MCF 10A (cell line): ENCODE measurements around the gene CACNA2D2. TPM values are rescaled to one million over a fixed set of nuclear protein-coding genes. Genes with fewer than 3 reads are reported as not detected.

ENCODE experiments used
- BruUV-seq: library from RNA; stranded (reverse); fragments of 400-500 nt; replicated peaks from 2 replicates; lab custom pipeline; 2021; lab: Mats Ljungman, UMichigan
- CTCF ChIA-PET: fragments of 300-600 bp; sonication (Branson Sonifier 250); formaldehyde crosslinking; extraction: SDS; loops from one replicate; lab custom pipeline; 2021; ENCODE audit warnings: antibody characterized with exemption, inconsistent platforms; lab: Yijun Ruan, JAX
- POLR2A ChIA-PET: fragments of 300-600, 350-650 bp; sonication (Branson Sonifier 250); formaldehyde crosslinking; extraction: SDS; loops from one replicate; lab custom pipeline; 2020; ENCODE audit warnings: antibody characterized with exemption, inconsistent platforms; lab: Yijun Ruan, JAX
- DNase-seq: peaks from one replicate; pipeline ENCODE4 v3.0.0-alpha.2; 2018; ENCODE audit not compliant: unreplicated experiment
- H3K27ac Mint-ChIP-seq: one replicate; pipeline ENCODE4 v1.8.0; 2022; ENCODE audit warnings: mild to moderate bottlenecking, low read depth, mixed read lengths; ENCODE audit not compliant: unreplicated experiment
- H3K27me3 Mint-ChIP-seq: one replicate; pipeline ENCODE4 v1.8.0; 2022; ENCODE audit warnings: mixed read lengths; ENCODE audit not compliant: insufficient read depth, unreplicated experiment
- H3K36me3 Mint-ChIP-seq: one replicate; pipeline ENCODE4 v1.8.0; 2022; ENCODE audit warnings: mild to moderate bottlenecking, moderate library complexity, mixed read lengths; ENCODE audit not compliant: insufficient read depth, unreplicated experiment
- H3K4me1 Mint-ChIP-seq: one replicate; pipeline ENCODE4 v1.8.0; 2022; ENCODE audit warnings: mixed read lengths; ENCODE audit not compliant: insufficient read depth, unreplicated experiment
- H3K4me3 Mint-ChIP-seq: one replicate; pipeline ENCODE4 v1.8.0; 2022; ENCODE audit warnings: mild to moderate bottlenecking, moderate library complexity, mixed read lengths; ENCODE audit not compliant: unreplicated experiment
- H3K9me3 Mint-ChIP-seq: one replicate; pipeline ENCODE4 v1.8.0; 2022; ENCODE audit warnings: mixed read lengths; ENCODE audit not compliant: unreplicated experiment
- CTCF ChIP-seq: fragments of 200-600 bp; IDR thresholded peaks from one replicate; pipeline ENCODE4 v1.8.0; 2022; ENCODE audit warnings: antibody characterized with exemption, mild to moderate bottlenecking; ENCODE audit not compliant: unreplicated experiment
- intact Hi-C: fragments of 100-400 bp; cut with micrococcal nuclease; formaldehyde crosslinking; loops from 2 replicates; pipeline ENCODE4 v1.14.1; 2022
- total RNA-seq: library from RNA; stranded (reverse); gene quantifications from 2 replicates; pipeline ENCODE4 v1.2.3, GENCODE V29; 2022

Gene CACNA2D2
- total RNA-seq, 1 experiment from 2014 or later = not detected

- no peaks in the 10 kb centered on the region for H3K27me3 Mint-ChIP-seq
- intact Hi-C loops = no loop called here
- H3K9me3 Mint-ChIP-seq = no peaks in the 10 kb centered on the region
- peak overlapping the region; percentile 44 for H3K4me3 Mint-ChIP-seq
- POLR2A ChIA-PET = interaction anchor here (0.6 to 4.9 kb wide), 7 partner anchors 8 to 42 kb away, joined by 3 to 79 read pairs (median 3); partner anchors contain the start of genes CYB561D2, IFRD2, NPRL2 and ZMYND10
- DNase-seq = no peak
- CTCF ChIA-PET = interaction anchor here (1.0 to 1.7 kb wide), 2 partner anchors 11 to 13 kb away, joined by 4 to 5 read pairs; no protein-coding TSS in a partner anchor
- H3K4me1 Mint-ChIP-seq = peaks cover 22% of the 10 kb centered on the region
- no peak overlapping the region for H3K27ac Mint-ChIP-seq
- no peak for TF ChIP-seq CTCF
- H3K36me3 Mint-ChIP-seq = peaks cover 43% of the 10 kb centered on the region
- BruUV-seq = no TSS peak
These were observed 168.9 kb downstream of the CACNA2D2 start for GRCh38 chr3:50334339-50335075.

GRCh38 chr3:50333744-50334328 is 169.6 kb downstream of the CACNA2D2 start:
- H3K27ac Mint-ChIP-seq = no peak overlapping the region
- no peaks in the 10 kb centered on the region for H3K9me3 Mint-ChIP-seq
- POLR2A ChIA-PET = interaction anchor here (1.4 to 4.9 kb wide), 3 partner anchors 15 to 42 kb away, joined by 3 to 79 read pairs (median 6); partner anchors contain the start of genes CYB561D2, IFRD2 and NPRL2
- CTCF ChIA-PET = interaction anchor here (1.0 to 1.7 kb wide), 3 partner anchors 10 to 15 kb away, joined by 3 to 5 read pairs (median 4); no protein-coding TSS in a partner anchor
- no peak for TF ChIP-seq CTCF
- no peaks in the 10 kb centered on the region for H3K27me3 Mint-ChIP-seq
- BruUV-seq = no TSS peak
- intact Hi-C loops = no loop called here
- no peak for DNase-seq
- peaks cover 50% of the 10 kb centered on the region for H3K36me3 Mint-ChIP-seq
- peaks cover 20% of the 10 kb centered on the region for H3K4me1 Mint-ChIP-seq
- peak overlapping the region; percentile 44 for H3K4me3 Mint-ChIP-seq

- Mint-ChIP-seq H3K27ac (no peak overlapping the region), H3K4me3 (no peak overlapping the region), H3K36me3 (peaks cover 56% of the 10 kb centered on the region), H3K27me3 (no peaks in the 10 kb centered on the region), H3K4me1 (peaks cover 12% of the 10 kb centered on the region), H3K9me3 (no peaks in the 10 kb centered on the region)
- DNase-seq = no peak
- no peak for TF ChIP-seq CTCF
- POLR2A ChIA-PET = interaction anchor here (0.7 to 0.8 kb wide), 2 partner anchors 14 to 61 kb away, joined by 3 read pairs; no protein-coding TSS in a partner anchor
- CTCF ChIA-PET = interaction anchor here (1.2 kb wide), 1 partner anchor 12 kb away, joined by 3 read pairs; no protein-coding TSS in a partner anchor
- intact Hi-C loops = no loop called here
- no TSS peak for BruUV-seq
These were observed 172.0 kb downstream of the CACNA2D2 start for GRCh38 chr3:50331364-50331907.

GRCh38 chr3:50330330-50330729 is 173.1 kb downstream of the CACNA2D2 start:
- Mint-ChIP-seq H3K4me3 (no peak overlapping the region), H3K36me3 (peaks cover 51% of the 10 kb centered on the region), H3K27me3 (no peaks in the 10 kb centered on the region), H3K27ac (no peak overlapping the region), H3K9me3 (no peaks in the 10 kb centered on the region), H3K4me1 (peaks cover 9% of the 10 kb centered on the region)
- intact Hi-C loops = no loop called here
- BruUV-seq = no TSS peak
- DNase-seq = no peak
- ChIA-PET POLR2A (no interaction called here), CTCF (interaction anchor here (1.4 kb wide), 1 partner anchor 32 kb away, joined by 5 read pairs; the partner anchor contains the start of genes HYAL3 and NAA80)
- TF ChIP-seq CTCF = no peak
